Activated CD8-positive, alpha-beta memory T cell treated with anti-CD3 and anti-CD28 coated beads for 48 hours (primary cell): ENCODE measurements around the gene CFAP61.
"Not testable (repeated sequence)": the region's sequence is repeated elsewhere in the genome, so short reads cannot be mapped to it uniquely, and the experiment has no call there.

Experiments used
- DNase-seq, 3 experiments: peaks; one replicate each; pipeline ENCODE4 v3.0.0-alpha.2; 2020; ENCODE audit warnings: low read depth in 2 of 3, low spot score in 2 of 3

CFAP61 gene

DNA sequence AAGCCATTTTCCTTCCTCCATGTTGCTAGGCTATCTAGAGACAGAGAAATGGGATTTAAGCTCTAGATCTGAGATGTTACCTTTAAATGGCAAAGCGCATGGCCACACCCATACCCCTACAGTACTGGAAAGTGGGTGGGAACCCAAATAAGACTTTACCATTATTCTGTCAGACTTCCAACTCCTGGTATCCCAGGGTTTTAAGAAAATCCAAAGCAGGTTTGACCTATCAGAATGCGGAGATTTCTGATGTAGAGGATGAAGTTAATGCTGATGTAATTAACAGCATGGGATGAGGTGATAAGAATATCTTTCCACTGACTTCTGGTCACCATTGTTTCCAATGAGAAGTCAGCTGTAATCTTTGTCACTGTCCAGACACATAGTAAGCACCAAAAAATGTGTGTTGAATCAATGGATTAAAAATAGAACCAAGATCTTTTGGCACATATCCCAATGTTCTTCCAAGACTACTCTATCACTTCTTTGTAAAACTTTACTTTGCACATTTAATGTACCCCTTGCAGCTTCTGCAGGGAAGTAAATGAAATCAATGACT, 174.8 kb downstream of the CFAP61 start:
- DNase-seq: no peak

DNA sequence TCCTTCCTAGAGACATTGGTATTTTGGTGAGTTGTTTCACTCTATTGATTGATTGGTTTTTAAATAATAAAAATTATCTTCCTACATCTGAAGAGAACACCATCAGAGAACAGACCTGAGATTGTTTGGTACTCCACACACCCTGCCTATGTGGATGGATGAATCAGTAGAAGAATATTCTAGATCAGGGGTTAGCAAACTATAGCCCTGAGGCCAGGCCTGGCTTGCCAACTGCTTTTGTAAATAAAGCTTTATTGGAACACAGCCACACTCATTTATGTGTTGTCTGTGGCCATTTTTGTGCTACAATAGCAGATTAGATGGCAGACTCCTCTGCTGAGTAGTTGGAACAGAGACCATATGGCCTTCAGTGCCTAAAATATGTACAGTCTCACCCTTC, 176.0 kb downstream of the CFAP61 start:
- no peak for DNase-seq

DNA sequence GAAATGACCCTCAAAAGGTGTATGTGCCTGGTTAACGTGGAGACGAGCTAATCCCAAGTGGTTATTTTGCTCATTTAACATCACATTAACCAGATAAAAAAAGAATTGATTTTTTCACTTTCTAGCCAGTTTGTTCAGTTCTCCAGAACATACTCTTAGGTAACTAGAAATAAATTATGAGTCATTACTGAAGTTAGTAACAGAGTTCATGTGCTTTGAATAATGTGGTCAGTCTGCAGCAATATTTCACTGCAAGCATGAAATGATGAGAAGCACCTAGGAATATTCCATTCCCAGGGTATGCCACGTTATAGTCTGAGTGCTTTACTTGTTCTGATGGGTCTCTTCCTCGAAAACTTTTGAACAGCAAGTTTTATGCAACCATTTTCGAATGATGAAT, 177.3 kb downstream of the CFAP61 start:
- DNase-seq: no peak

DNA sequence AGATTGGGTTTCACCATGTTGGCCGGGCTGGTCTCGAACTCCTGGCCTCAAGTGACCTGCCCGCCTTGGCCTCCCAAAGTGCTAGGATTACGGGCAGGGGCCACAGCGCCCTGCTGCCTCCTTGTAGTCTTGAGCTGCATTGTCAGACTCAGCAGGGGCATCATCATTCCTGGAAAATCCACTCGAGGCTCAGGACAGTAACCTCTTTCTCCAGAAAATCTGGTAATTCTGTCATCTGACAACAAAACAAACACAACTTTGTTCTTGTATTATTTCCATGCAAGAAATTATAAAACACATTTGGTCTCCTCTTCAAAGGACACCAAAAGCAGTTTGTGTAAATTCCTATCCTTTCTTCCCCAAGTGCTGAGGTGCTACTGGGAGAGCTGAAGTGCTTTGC, 178.4 kb downstream of the CFAP61 start:
- no peak for DNase-seq

DNA sequence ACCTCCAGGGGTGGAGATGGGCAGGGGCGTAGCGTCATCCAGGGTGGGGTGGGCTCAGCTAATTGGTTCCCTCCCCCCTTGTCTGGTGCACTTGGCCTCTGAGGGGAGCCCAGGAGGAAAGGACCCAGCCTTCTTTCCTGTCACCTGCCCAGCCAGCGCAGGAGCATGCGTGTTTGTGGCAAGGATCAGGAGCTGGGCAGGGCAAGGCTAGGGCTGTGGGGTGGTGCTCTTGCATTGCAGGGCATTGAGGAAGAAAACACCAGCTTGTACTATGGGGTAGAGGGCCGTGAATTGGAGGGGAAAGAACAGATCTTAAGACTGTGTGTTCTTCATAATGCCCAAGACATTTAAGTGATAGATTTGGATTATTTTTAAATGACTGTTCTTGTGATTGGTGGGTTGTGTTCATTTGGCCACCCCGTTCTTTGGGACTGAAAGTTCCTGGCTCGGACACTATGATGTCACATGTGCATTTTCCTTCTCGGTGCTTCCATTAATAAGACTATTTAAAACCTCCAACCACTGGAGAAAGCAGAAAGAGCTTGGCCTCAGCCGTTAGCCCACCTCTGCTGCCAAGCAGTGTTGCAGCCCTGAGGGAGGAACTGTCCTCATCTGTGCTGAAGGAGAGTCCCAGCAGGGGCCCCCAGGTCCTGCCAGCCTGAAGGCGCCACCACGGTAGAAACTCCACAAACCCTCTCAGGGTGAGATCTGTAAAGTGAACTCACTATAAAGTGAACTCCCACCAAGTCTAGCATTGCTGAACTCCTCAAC, 179.4 kb downstream of the CFAP61 start:
- DNase-seq: no peak

DNA sequence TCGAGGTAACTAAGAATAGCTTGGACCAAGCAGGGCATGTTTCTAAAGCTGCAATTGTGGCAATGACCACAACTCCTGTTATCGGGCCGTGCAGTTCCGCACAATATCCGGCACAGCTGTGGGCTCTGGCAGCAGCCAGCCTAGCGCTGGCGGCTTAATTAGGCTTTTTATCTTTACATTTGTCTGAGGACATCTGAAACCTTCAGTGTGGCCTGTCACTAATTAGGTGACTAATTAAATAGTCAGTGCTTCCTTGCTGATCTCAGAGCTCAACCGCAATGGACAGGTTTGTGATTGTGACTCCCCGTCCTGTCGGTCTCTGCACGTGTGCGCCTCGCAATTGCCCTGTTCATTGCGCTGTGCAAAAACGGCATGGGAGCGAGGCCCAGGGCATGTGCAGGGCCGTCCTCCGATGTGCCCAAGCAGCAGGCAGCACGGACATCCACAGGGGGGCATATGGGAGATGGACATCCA, 180.7 kb downstream of the CFAP61 start:
- DNase-seq: no peak

DNA sequence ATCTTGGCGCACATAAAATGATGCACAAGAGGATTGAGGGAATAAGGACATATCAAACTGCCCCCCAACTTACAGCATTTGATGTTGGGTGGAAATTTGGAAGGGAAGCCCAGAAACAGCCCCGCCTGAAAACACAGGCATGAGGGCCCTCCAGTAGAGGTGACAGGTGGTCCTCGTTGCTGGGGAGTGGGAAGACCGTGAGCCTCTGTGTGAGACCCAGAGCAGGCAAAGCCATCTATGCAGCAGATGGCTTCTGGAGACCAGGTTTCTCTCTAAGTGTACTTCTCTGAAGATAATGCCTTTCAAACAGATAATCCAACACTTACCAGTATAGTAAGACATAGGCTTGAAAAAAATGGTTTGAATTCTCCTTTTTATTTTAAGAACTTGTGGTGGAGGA, 183.3 kb downstream of the CFAP61 start:
- DNase-seq: no peak

DNA sequence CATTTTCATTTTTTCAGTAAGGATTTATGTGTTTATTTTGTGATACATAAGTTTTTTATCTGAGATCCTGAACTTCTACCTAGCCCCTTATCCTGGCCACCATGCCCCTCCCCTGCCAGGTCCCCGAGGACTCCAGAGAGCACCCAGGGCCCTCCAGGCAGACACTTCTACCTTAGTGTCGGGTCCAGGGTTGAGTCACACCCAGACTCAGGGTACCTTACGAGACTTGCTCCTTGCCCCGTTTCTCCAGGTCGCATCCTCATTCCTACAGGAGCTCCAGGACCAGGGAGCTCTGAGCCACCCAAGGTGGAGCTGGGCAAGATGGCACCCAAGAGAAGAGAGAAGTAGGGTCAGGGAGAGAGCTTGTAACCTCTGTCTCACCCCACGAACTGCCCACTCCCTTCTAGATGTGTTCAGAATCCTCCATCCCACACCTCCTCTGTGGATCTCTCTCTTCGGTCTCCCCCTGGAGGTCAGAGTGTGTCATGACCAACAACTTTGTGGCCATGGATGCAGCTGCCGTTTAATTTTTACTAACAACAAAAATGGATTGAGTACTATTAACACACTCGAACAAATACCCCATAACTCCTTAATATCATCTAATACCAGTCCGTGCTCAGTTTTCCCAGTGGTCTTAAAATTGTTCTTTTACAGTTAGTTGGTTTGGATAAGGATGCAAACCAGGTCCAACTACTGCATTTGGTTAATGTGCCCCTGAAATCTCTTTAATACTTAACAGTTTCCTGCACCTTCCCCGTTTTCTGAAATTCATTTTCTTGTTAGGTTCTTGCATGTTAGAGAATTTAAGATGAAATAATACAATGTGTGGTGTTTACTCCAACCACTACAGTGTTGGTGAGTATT, 185.0 kb downstream of the CFAP61 start:
- no peak for DNase-seq

DNA sequence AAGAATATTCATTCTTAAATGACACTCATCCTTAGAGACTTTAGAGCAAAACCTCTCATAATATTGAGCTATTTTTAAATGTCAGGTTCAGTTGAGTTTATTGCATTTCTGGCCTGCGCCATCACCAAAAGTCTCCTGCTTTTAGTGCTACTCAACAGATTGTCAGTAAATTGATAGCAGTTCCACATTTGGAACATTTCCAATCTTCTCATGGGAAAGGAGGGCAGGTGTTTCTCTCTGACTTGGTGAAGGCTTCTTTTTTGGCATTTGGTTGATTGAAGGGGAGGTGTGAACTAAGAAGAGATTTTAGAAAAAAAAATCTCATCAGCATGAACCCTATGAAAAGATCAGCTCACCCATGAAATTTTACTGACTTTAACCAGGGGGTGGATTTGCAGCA, 189.6 kb downstream of the CFAP61 start:
- DNase-seq: no peak

DNA sequence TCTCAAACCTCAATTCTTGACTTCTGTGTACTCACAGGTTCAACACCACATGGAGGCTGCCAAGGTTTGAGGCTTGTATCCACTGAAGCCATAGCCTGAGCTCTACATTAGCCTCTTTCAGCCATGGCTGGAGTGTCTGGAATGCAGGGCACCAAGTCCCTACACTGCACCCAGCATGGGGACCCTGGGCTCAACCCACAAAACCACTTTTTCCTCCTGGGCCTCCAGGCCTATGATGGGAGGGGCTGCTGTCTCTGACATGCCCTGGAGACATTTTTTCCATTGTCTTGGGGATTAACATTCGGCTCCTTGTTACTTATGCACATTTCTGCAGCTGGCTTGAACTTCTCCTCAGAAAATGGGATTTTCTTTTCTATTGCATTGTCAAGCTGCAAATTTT, 192.1 kb downstream of the CFAP61 start:
- DNase-seq: not testable (repeated sequence)

DNA sequence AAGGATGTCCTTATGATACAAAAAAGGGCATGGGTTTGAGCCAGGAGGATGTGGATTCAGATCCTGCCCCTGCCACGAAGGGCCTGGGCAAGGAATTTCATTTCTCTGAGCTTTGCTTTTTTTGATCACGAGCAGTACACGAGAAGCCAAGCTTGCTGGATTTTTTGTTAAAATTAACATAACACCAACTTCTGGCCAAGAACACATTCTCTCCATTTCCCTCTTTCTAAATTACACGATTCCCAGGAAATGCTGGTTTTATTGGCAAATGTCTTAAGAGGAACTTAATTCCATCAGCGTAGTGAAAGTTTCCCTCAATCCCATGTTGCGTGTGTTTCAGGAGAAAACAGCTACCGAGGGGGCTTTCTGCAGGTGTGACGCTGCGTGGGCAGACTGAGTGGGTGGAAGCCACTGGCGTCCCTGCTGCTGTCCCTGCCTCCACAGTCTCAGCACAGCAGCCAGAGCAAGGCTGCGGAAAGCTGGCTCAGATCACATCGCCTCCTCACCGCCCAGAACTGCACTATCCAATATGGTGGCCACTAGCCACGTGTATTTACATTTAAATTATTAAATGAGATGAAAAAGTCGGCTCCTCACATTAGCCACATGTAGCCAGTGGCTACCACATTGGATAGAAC, 194.8 kb downstream of the CFAP61 start:
- DNase-seq: no peak

DNA sequence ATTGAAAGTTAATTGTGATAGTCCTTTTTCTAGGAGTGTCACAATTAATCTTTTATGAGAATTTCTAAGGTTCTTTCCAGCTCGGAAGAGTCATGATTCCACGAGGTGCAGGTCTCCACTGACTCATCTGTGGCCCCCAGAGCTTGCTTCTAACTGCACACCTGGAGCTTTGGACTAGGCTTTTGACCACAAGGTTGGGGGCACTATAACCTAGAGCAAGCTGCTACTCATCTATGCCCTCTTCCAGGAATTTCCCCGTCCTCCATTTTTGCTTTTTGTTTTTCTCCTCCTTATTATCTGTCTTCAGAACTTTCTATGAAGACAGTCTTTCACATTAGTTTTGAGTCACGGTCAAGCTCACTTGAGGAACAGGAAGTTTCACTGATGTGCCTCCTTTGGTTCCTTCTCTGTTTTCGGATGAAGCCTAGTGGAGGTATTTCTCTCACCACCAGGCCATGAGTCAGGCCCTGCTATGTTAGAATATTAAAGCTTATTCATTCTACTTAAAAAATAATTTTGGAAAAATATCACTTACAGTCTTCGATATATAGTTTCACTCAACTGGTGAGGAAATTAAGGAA, 196.4 kb downstream of the CFAP61 start:
- no peak for DNase-seq

DNA sequence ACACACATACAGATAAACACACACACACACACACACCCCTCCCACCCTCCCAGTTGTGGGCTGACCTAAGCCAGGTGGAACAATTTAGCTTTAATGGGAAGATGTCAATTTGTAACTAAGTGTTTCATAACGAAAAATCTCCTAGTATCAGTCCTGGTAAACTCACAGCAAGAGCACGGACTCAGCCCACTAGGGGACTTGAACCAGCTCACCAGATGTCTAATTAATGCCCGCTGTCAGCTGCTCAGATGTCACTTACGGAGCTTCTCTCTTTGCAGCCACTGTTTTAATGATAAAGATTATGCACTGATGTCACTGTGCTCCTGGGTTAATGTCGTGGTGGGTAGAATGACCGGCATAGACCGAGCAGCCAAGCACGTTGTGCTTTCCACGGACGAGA, 199.0 kb downstream of the CFAP61 start:
- DNase-seq: no peak

DNA sequence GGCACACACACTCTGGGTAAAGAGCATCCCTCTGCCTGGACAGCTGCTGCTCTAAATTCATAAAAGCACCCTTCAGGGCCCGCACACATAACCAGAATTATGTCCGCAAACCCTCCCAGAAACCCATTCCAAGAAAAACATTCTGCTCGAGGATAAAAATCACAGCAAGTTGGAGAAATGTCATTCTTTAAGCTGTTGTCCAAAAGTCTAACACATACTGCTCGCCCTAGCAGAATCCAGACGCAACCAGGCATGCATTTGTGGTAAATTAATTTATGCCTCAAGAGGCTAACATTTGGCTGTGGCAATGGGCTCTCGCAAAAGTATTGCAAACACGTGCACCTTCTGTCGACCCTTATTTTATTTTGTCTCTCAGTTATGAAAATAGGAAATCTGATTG, 199.5 kb downstream of the CFAP61 start:
- DNase-seq: no peak

DNA sequence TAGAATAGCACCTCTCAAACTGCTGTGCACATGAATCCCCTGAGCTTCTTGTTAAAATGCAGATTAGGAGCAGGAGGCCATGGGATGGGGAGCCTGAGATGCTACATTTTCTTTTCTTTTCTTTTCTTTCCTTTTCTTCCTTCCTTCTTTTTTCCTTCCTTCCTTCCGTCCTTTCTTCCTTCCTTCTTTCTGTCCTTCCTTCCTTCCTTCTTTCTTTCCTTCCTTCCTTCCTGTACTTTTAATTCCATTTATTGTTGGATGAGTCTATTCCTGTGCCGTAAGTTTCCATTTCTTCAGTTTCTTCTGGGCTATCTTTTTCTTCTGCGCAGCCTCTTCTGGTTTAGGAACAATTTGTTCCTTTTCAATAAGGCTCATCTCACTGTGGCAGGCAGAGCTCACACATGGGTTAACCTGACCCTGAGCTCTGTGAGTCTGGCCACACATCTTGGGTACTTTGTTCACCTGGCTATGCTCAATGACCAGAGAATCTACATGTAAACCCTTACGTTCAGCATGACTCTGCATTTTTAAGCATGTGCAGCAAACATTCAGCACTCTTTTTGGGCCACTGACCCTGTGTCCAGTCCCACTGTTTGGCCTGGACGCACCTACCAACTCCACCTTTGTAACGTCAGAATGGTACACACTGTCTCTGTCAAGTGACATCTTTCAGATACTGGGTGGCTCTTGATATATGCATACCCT, 200.9 kb downstream of the CFAP61 start:
- DNase-seq: no peak

DNA sequence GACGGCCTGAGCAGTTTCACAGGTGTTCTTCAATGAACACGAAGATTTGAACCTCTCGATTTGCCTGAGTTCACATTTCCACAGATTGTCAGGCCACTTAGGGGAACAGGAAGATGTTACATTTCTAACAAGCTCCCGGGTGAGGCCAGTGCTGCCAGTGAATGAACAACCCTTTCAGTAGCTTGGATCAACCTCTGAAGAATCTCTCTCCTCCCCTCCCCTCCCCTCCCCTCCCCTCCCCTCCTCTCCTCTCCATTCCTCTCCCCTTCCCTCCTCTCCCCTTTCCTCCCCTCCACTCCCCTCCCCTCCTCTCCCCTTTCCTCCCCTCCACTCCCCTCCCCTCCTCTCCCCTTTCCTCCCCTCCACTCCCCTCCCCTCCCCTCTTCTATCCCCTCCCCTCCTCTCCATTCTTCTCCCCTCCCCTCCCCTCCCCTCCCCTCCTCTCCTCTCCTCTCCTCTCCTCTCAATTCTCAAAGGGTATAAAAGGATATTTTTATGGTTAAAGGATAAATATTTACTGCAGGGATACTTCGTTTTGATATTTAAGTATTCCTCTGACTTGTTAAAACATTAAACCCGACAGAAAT, 201.5 kb downstream of the CFAP61 start:
- DNase-seq: no peak

DNA sequence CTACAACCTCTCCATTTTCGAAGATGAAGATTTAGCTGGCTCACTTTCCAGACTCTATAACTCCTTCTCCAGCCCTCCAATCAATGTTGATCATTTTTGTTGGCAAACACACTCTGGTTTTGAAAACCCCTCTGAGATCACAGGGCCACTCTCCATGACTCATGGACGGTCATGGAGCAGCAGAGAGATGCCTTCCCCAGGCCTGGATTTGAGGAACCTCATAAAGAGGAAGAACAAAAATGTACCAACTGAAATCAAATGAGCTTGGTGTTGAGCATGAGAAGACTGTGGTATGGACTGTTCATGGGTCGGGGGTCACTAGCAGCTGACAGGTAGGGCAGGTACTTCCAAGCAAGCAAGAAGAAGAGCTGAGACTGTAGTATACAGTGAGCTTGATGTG, 202.8 kb downstream of the CFAP61 start:
- DNase-seq: no peak

DNA sequence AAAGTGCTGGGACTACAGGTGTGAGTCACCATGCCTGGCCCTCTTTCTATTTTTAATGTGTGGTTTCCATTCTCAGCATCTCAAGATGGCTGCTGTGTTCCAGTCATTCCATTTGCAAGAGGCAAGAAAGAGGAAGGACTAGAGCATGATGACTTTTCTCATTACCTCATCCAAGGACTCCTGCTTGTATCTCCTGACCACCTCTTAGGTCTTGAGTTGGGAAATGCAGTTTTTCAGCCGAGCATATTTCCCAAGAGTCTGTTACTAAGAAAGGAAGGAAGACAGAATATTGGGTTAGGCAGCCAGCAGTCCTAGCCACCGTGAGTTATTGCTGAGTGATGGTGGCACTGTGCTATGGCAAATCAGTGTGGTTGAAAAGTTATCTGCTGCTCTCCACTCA, 207.2 kb downstream of the CFAP61 start:
- DNase-seq: no peak

DNA sequence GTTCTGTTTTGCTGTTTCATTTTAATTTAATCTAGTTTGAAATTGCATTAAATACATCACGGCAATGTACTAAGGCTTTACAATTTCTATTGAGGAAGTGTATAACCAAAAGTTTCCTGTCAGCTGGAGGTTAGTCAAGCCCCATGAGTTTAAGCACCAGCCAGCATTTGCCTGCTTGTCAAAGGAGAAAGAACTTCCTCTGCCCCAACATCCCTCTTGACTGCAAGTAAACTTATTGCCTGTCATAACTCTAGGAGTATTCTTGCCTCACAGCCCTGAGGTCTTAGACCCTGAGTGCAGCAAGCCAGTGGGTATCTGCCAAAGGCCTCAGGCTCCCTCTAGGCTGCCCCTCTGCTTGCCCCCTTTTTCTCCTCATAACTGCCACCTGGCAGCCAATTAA, 208.8 kb downstream of the CFAP61 start:
- DNase-seq: no peak

DNA sequence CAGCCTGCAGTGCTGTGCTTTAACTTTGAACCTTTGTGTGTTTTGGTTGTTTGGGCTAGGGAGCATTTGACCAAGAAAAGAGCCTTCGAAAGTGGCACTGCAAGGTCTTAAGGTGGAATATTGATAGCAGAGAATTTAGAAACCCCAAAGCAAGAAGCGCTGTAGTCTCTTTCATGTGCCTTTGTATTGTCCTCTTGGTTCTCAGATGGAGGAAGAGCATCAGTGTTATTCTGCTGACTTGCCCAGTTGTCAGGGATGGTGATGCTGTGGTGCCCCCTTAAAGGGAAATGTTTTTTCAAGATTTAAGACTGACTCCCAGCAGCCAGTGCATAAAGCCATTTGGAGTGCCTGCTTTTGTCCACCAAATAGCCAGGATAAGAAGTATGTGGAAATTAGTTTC, 212.9 kb downstream of the CFAP61 start:
- DNase-seq: no peak
